Anterior cingulate cortex (tissue), 58 donors: ENCODE measurements around the gene ID2.

Experiments used
- DNase-seq, 58 donors: peaks; one replicate each; lab custom pipeline; 2025; lab: John Stamatoyannopoulos, UW

ID2 gene

DNA sequence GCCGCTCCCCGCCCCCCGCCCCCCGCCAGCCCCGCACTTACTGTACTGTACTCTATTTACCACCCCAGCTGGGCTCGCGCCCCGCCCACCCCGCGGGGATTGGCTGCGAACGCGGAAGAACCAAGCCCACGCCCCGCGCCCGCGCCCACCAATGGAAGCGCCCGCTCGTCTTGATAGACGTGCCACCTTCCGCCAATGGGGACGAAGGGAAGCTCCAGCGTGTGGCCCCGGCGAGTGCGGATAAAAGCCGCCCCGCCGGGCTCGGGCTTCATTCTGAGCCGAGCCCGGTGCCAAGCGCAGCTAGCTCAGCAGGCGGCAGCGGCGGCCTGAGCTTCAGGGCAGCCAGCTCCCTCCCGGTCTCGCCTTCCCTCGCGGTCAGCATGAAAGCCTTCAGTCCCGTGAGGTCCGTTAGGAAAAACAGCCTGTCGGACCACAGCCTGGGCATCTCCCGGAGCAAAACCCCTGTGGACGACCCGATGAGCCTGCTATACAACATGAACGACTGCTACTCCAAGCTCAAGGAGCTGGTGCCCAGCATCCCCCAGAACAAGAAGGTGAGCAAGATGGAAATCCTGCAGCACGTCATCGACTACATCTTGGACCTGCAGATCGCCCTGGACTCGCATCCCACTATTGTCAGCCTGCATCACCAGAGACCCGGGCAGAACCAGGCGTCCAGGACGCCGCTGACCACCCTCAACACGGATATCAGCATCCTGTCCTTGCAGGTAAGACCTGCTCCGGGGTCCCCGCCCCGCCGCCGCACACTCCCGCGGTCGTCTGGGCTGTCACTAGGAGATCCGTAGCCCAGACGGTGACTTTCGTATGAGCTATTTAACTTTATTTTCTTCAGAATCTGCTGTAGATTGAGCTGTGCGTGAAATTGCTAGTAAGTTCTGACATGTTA lies at the start of gene ID2:
Gene ID2 (plus strand): TSS at position 271 of the 907 bp plus-strand sequence. CDS start 110 bp downstream, at position 381.
- DNase-seq, result peak; percentile 77 to 99 (median 98)

DNA sequence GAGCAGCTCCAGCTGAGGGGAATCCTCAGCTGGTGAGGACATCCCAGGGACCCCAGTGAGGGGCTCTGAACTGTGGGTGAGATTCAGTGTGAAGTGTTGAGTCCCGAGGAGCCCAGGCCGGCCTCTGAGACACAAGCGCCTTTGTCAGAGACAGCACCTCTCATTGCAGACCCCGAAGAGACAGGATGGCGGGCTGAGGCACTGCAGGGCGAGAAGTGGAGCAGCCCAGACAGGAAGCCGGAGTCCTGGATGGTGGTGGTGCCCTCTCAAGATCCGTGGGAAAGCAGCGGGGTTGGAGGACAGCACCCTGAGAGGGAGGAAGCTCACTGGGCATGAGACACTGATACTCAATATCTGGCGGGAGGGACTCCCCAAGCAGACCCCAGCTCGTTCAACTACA lies 49.1 kb upstream of the ID2 start:
- no peak for DNase-seq

- no peak for DNase-seq
Measured at GRCh38 chr2:8633186-8633734, 48.6 kb upstream of the ID2 start.

- no peak for DNase-seq
Measured at GRCh38 chr2:8633735-8634313, 48.0 kb upstream of the ID2 start.

DNA sequence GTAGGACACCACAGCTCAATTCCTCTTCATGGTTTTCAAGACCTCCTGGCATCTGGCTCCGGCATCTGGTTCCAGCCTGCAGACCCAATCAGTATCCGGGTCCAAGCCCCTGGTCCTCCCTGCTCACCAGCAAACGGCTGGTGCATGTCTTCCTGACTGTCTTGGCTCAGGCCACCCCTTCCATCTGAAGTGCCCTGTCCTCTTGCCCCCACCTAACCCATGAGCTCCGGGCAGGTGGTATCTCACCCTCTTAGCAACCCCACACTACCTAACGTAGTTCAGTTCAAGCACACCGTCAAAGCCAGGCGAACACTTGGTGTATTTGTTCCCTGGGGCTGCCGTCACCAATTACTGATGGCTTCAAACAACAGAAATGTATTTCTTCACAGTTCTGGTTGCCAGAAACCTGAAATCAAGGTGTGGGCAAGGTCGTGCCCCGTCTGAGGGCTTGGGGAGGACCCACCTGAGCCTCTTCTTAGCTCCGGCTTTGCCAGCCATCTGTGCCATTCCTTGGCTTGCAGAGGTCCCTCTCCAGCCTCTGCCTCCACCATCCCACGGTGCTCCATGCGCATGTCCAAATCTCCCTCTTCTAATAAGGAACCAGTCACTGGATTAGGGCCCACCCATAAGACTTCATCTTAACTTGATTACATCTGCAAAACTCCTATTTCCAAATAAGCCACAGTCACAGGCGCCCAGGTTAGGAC lies 47.2 kb upstream of the ID2 start:
- no peak for DNase-seq

- no peak for DNase-seq
Measured at GRCh38 chr2:8636041-8636491, 45.8 kb upstream of the ID2 start.

- no peak for DNase-seq
Measured at GRCh38 chr2:8636721-8637636, 44.9 kb upstream of the ID2 start.

DNA sequence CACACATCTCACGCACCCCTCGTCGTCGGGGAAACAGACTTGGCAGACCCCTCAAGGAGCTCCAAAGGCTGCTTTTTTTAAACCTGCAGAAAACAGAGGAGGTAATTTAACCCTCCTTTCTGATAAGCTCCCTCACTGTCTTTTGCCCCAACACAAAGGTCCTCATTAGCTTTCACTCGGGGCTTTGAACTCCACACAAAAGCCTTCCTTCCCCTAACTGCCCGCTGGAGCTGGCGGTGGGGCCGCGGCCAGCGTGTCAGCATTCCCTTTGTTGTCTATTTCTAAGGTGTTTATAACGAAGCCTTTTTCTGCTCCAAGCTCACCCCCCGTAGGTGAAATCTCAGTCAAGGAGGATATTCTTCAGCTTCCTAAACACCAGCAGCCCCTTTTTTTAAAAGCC lies 43.5 kb upstream of the ID2 start:
- DNase-seq, result no peak

DNA sequence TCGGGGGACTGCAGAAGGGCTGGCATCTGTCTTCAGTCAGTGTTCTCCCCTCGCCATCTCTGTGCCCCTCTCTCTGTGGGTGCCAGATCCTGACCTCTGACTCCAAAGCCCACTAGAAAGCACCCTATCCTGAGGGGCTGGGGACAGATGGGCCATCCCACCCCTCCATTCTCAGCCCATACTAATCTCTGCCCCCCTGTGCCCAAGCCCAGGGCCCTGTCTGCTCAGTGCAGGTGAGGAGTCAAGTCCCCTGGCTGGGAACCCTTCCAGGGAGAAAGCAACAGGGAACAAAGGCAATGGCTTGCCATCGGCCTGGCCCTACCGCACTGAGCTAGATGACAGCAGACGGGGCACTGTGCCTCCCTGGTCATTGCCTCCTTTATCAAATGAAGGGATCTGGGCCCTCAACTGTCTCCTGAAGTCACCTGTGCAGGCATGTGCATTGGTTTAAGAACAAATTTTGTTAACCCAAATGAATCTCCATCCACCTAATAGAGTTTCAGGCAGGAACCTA lies 42.7 kb upstream of the ID2 start:
- DNase-seq, result no peak

DNA sequence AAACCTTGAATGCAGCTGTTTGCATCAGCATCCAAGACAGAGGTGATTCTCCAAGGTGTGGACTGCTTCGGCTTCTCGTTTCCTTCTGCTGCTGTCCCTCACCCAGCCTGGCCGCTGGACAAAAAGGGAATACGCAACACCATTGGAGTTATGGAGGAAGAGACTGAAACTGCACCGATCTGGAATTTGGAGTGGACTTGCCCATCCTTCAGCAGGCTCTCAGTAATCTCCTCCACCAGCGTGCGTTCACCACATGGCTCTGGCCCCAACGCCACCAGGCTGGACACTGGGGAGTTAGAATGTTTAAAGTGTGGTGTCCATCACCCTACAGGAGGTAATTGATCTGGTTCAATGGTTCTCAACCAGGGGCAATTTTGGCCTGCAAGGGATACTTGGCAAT lies 41.4 kb upstream of the ID2 start:
- no peak for DNase-seq

DNA sequence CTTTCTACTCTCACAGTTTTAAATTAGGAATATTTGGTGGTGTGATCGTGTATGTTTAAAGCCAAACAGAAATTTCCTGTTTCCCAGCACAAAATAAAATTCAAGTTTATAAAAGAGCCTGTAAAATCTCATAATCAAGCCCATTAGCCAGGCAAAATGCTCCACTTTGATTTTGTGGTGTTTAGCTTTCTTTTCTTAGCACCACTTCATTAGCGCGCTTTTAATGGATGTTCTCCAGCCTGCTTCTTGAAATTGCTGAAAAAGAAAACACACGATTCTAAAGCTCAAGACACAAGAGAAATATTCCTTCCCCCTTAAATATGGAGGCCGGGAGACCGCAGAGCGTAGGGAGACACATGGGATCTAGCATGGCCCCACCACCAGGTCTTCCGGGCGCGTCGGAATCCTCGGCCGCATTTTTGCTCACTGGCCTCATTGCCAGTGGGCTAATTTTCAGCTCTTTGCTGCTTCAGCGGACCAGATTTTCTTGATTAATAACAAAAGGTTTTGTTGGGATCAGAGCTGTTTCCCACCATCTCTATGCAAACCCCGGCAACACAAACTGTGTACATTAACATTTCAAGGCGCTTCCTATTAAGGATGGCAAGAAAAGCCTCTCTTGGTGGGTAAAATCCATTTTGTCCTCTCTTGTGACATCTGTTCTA lies 40.4 kb upstream of the ID2 start:
- peak in 1 of 58 donors; percentile 15 for DNase-seq

DNA sequence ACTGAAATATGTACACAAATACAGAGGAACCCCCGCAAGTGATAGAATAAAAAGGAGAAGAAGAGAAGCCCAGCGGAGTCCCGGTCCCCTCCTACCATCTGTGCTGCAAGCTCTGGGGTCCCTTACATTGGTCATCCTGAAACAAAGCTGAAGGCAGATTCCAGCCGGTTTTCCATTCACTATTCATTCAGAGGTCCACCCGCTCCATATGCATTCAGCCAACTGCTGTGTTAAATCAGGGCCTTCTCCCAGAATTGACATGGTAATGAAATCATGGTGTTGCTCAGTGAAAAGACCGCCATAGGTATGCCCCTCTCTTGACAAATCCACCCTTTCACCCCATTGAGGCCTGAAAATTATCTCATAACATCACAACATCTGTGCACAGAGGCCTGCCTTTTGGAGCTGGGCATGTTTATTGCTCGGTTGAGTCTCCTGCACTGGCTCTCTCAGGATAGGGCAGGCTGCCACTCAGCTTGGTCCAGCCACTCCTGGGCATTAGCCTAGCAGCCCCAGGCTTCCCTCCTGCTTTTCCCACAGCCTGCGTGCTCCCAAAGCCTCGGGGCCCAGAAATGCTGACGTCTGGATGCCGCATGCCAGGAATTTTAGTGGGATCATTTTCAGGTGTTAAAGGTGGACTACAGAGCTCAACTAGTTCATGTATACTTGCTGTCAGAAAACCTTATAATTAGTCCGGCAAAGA lies 39.3 kb upstream of the ID2 start:
- peak in 21 of 58 donors; percentile 10 to 54 (median 30) for DNase-seq

- no peak for DNase-seq
Measured at GRCh38 chr2:8643250-8643995, 38.4 kb upstream of the ID2 start.

DNA sequence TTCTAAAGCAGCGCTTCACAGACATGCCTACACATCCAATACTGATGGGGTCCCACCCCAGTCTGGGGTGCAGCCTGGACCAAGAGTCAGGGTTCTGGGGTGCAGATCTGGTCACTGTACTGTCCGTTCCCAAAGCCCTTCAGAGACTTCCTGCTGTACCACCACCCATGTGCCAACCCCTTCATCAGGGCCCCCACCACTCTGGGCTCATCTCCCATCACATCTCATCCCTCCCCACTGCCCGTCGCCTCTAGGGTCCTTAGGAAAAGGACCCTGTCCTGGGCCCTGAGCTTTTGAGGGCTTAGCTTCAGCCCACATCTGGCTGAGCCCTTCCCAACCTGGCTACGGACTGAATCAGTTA lies 37.9 kb upstream of the ID2 start:
- no peak for DNase-seq

DNA sequence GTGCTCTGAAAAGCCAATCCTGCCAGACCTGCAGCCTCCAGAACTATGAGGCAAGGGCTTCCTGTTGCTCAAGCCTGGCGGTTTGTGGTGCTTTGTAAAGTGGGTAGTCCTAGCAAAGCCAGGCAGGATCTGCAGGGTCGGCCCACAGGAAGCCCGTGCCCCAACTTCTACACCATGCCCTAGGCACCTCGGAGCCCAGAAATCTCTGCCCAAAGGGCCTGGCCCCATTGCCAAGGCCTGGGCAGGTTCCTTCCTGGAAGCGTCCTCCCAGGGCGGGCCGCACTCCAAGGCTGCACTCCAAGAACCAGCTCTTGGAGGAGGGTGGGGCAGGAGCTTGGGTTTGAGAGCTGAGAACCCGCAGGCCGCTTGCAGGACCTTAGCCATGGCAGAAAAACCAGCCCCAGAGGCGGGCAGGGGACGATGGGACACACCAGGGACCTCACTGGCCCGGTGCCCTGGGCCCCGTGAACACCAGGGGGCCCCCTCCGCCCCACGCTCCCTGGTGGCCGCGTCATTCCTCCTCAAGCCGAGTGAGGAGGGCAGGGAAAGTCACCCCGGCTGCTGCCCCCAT lies 37.2 kb upstream of the ID2 start:
- DNase-seq, result peak in 2 of 58 donors; percentile 10 to 13

DNA sequence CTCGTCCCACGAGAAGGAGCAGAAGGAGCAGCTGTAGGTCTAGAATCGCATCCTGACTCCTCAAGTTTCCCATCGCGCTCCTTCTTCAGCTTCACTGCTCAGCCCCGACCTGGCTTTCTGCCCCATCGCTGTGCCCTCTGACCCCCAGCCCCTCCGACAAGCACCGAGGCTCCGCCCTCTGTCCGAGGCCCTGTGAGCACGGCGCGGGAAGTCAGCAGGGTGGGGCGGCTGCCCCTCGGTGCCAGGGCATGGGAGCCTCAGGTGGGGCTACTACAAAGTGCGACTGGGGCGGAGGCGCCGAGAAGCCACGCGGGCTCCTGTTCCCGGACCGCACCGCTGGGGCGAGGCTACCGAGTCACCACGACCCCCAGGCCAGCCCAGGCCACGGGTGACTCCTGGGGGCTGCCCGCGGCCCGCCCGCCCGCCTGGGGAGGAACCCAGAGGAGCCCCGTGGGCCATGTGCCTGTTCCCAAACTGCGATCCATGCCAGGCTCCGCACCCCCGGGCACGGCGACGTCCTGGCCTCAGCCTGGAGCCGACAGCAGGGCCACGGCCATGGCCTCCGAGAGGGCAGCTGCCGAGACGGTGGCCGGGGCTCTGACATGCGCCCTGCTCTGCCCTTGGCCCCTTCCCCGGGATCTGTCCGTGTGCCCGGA lies 36.6 kb upstream of the ID2 start:
- DNase-seq, result no peak
